ENCODE measurements around the gene MREG.

GRCh38 chr2:215942194-215942593 is 71.2 kb downstream of the MREG start:
- no peak for TF ChIP-seq POLR2A (IDR thresholded peaks at IDR 0.05; ENCODE audit: borderline replicate concordance, extremely low read depth, insufficient read depth, insufficient read length)
- TF ChIP-seq YY1 (IDR thresholded peaks at IDR 0.05; ENCODE audit: extremely low read depth, insufficient replicate concordance, low read depth, low read length): no peak
- TF ChIP-seq EZH2 (IDR thresholded peaks at IDR 0.05): no peak
- no peak for TF ChIP-seq POLR2AphosphoS5 (IDR thresholded peaks at IDR 0.05; ENCODE audit: low read depth, low read length)
- TF ChIP-seq TCF7L2 (IDR thresholded peaks at IDR 0.05; ENCODE audit: borderline replicate concordance, extremely low read depth, insufficient read depth, insufficient read length): no peak
- TF ChIP-seq SP1 (IDR thresholded peaks at IDR 0.05; ENCODE audit: low read depth): no peak

All from HCT116 (cell line).